Thoracic aorta (tissue), 2 donors: ENCODE data around the gene MMP24. TPM values are rescaled to one million over a fixed set of nuclear protein-coding genes. Genes with fewer than 3 reads are reported as not detected.

ENCODE experiments used
- ATAC-seq: fragments of 150-250 bp; one replicate; pipeline ENCODE4 v1.8.0; 2017; ENCODE audit warnings: low read depth; ENCODE audit not compliant: insufficient number of reproducible peaks, low FRiP score
- DNase-seq: peaks from one replicate; pipeline ENCODE4 v3.0.0-alpha.2; 2020; ENCODE audit warnings: low spot score
- H3K27ac ChIP-seq, 2 donors: fragments of 200-600 bp; sonication (generic); 1 replicate in 1 of 2; 2 replicates in 1 of 2; pipeline ENCODE4 v1.5.1; 2016; ENCODE audit warnings: mild to moderate bottlenecking in 2 of 2, moderate library complexity in 2 of 2
- H3K27me3 ChIP-seq: fragments of 200-600 bp; sonication (generic); replicated peaks from 2 replicates; pipeline ENCODE4 v1.6.0; 2016; ENCODE audit warnings: mild to moderate bottlenecking; ENCODE audit not compliant: insufficient read depth
- H3K36me3 ChIP-seq: fragments of 200-600 bp; sonication (generic); one replicate; pipeline ENCODE4 v1.5.1; 2016
- H3K4me1 ChIP-seq, 2 donors: fragments of 200-600 bp; sonication (generic); 1 replicate in 1 of 2; 2 replicates in 1 of 2; pipeline versions ENCODE4 v1.5.1 to v1.6.0; 2016; ENCODE audit warnings: low read depth in 2 of 2, mild to moderate bottlenecking in 1 of 2; ENCODE audit not compliant: control insufficient read depth in 1 of 2
- H3K4me3 ChIP-seq: fragments of 200-600 bp; sonication (generic); 2 replicates; pipeline ENCODE4 v1.5.1; 2016; ENCODE audit warnings: mild to moderate bottlenecking
- H3K9me3 ChIP-seq: fragments of 200-600 bp; sonication (generic); 2 replicates; pipeline ENCODE4 v1.5.1; 2016
- total RNA-seq, 2 donors: library from RNA; depleted of rRNA; stranded (reverse); fragments of >200 nt; gene quantifications; one replicate each; pipeline versions ENCODE4 v1.1.0 to v1.2.3, GENCODE V29; 2016
- TF ChIP-seq, protein P1 (sequence below): fragments of 200-600 bp; sonication (generic); IDR thresholded peaks from one replicate; pipeline ENCODE4 v1.5.1; 2019; ENCODE audit warnings: antibody characterized with exemption

Gene MMP24
- total RNA-seq, 2 donors from 2014 or later: 0.27 to 0.71 TPM

DNA sequence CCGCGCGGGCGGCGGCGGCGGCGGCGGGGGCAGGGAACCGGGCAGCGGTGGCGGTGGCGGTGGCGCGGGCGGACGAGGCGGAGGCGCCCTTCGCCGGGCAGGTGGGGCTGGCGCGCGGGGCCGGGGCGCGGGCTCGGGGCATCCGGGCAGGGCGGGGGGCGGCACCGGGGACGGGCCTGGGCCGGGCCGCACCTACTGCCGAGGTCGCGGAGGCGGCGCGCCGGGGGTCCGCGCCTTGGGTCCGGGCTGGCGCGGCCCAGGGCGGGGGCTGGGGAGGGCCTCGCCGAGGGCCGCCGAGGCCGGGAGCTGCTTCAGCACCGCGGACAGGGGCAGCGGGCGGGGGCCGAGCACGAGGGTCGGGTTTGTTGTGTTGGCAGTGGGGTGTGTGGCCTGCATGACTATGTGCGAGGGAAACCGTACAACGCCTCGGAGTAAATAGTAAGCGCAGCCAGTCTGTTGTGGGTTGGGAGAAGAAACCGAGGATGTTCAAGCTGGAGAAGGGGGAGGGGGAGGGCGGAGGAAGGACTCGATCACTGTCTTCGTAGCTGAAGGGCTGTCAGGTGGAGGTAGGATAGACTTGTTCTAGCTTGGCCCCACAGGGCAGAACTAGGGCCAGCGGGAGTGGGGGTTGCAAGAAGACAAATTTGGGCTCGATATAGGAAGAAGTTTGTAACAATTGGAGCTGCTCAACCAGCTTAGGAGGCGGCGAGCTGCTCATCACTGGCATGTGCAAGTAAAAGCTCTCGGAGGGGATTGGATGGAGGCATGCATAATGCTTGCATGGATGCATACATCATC is 593 bp downstream of the MMP24 start:
- no peak for DNase-seq
- Histone ChIP-seq H3K27ac (no peak overlapping the region), H3K36me3 (no peaks in the 10 kb centered on the region), H3K27me3 (no peaks in the 10 kb centered on the region), H3K4me1 (peaks cover 0 to 11% of the 10 kb centered on the region in 2 donors), H3K9me3 (no peaks in the 10 kb centered on the region), H3K4me3 (peak overlapping the region; percentile 58)
- TF ChIP-seq, protein P1, sequence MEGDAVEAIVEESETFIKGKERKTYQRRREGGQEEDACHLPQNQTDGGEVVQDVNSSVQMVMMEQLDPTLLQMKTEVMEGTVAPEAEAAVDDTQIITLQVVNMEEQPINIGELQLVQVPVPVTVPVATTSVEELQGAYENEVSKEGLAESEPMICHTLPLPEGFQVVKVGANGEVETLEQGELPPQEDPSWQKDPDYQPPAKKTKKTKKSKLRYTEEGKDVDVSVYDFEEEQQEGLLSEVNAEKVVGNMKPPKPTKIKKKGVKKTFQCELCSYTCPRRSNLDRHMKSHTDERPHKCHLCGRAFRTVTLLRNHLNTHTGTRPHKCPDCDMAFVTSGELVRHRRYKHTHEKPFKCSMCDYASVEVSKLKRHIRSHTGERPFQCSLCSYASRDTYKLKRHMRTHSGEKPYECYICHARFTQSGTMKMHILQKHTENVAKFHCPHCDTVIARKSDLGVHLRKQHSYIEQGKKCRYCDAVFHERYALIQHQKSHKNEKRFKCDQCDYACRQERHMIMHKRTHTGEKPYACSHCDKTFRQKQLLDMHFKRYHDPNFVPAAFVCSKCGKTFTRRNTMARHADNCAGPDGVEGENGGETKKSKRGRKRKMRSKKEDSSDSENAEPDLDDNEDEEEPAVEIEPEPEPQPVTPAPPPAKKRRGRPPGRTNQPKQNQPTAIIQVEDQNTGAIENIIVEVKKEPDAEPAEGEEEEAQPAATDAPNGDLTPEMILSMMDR: no peak
- ATAC-seq: no peak

- DNase-seq (no peak), ATAC-seq (no peak)
- H3K9me3 ChIP-seq: no peaks in the 10 kb centered on the region
- H3K36me3 ChIP-seq: no peaks in the 10 kb centered on the region
- H3K27ac ChIP-seq: no peak overlapping the region
- TF ChIP-seq, protein P1: no peak
- H3K27me3 ChIP-seq: no peaks in the 10 kb centered on the region
- no peak overlapping the region for H3K4me3 ChIP-seq
- no peaks in the 10 kb centered on the region for H3K4me1 ChIP-seq
Measured at GRCh38 chr20:35232575-35232974, 6.1 kb downstream of the MMP24 start.

DNA sequence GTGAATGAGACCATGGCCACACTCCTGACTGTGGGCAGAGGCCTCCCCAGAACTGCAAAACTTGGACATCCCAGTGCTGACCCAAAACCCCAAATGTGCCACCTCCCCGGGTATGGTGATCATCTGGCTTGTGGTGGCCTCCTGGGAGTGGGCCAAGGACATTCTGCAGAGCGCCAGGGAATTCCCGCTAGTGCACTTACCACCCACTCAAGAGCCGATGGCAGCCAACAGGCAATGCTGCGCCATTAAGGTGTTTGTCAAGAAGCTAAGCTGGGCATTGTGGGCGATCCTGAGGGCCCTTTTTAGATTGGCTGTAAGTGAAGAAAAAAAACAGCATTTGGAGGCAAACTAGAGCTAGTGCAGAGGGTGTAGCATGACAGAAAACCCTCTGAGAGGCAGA is 9.4 kb downstream of the MMP24 start:
- Histone ChIP-seq H3K27ac (no peak overlapping the region), H3K27me3 (no peaks in the 10 kb centered on the region), H3K4me1 (no peaks in the 10 kb centered on the region), H3K9me3 (no peaks in the 10 kb centered on the region), H3K4me3 (no peak overlapping the region), H3K36me3 (no peaks in the 10 kb centered on the region)
- DNase-seq (no peak), ATAC-seq (no peak)
- TF ChIP-seq, protein P1: no peak

DNA sequence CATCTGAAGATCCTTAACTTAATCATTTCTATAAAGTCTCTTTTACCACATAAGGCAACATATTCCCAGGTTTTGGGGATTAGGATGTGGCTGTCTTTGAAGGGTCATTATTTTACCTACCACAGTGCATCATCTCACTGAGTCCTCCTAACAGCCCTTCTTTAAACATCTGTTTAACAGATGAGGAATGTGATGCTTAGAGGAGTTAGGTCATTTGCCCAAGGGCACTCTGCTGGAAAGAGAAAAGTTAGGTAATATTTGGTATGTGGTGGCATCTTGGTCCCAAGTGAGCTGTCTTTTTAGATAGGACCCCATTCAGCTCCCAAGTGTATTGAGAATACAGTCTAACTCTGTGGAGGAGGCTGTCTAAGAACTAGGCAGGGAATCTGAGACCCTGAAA is 11.0 kb downstream of the MMP24 start:
- Histone ChIP-seq H3K36me3 (no peaks in the 10 kb centered on the region), H3K27me3 (no peaks in the 10 kb centered on the region), H3K9me3 (no peaks in the 10 kb centered on the region), H3K4me1 (no peaks in the 10 kb centered on the region), H3K4me3 (no peak overlapping the region), H3K27ac (no peak overlapping the region)
- DNase-seq (no peak), ATAC-seq (no peak)
- TF ChIP-seq, protein P1: no peak

- no peak overlapping the region for H3K4me3 ChIP-seq
- ATAC-seq: no peak
- H3K36me3 ChIP-seq: no peaks in the 10 kb centered on the region
- H3K4me1 ChIP-seq: no peaks in the 10 kb centered on the region
- no peak for DNase-seq
- H3K9me3 ChIP-seq: no peaks in the 10 kb centered on the region
- no peaks in the 10 kb centered on the region for H3K27me3 ChIP-seq
- no peak overlapping the region for H3K27ac ChIP-seq
- TF ChIP-seq, protein P1: no peak
Measured at GRCh38 chr20:35238170-35238569, 11.7 kb downstream of the MMP24 start.
